Measurements from ENCODE around the gene B4GALT3. TPM values are rescaled to one million over a fixed set of nuclear protein-coding genes. Genes with fewer than 3 reads are reported as not detected.

Gene B4GALT3
- total RNA-seq, 1 experiment from 2014 or later = 59.2 TPM

- CTCF ChIA-PET = interaction anchor here (0.5 to 1.3 kb wide), 10 partner anchors 8 to 224 kb away, joined by 3 to 10 read pairs (median 5); partner anchors contain the start of genes B4GALT3, DEDD, PCP4L1 and TOMM40L
- peak; percentile 96 for DNase-seq
- H3K27me3 Mint-ChIP-seq (ENCODE audit: unreplicated experiment) = no peaks in the 10 kb centered on the region
- BruUV-seq (replicated peaks) = no TSS peak
- intact Hi-C loops (cut with micrococcal nuclease; ENCODE audit: unreplicated experiment) = no loop called here
- H3K4me3 Mint-ChIP-seq (ENCODE audit: low read depth, unreplicated experiment) = peak within 1 kb of the TSS; percentile 93
- H3K27ac Mint-ChIP-seq (ENCODE audit: unreplicated experiment) = peak within 1 kb of the TSS; percentile 94
- peaks cover 7% of the 10 kb centered on the region for H3K4me1 Mint-ChIP-seq (ENCODE audit: low read depth, unreplicated experiment)
- peak; percentile 58 for TF ChIP-seq CTCF (IDR thresholded peaks at IDR 0.05; ENCODE audit: unreplicated experiment)
- H3K36me3 Mint-ChIP-seq (ENCODE audit: insufficient read depth, unreplicated experiment) = peaks cover 66% of the 10 kb centered on the region
- H3K9me3 Mint-ChIP-seq (ENCODE audit: low read depth, unreplicated experiment) = no peaks in the 10 kb centered on the region
Observed at GRCh38 chr1:161165742-161166668, 11.3 kb downstream of the B4GALT3 start, which contains the start of gene PPOX. Gene PPOX, plus strand, starts transcription at chr1:161166426. Its CDS starts 422 bp downstream, at chr1:161166848.

GRCh38 chr1:161164901-161165610, 12.3 kb downstream of the B4GALT3 start:
- CTCF ChIA-PET = interaction anchor here (0.5 to 1.3 kb wide), 5 partner anchors 10 to 225 kb away, joined by 3 to 10 read pairs (median 7); partner anchors contain the start of genes B4GALT3 and UFC1

GRCh38 chr1:161163793-161164192, 13.5 kb downstream of the B4GALT3 start:
- H3K4me3 Mint-ChIP-seq (ENCODE audit: low read depth, unreplicated experiment) = no peak overlapping the region
- intact Hi-C loops (cut with micrococcal nuclease; ENCODE audit: unreplicated experiment) = no loop called here
- no TSS peak for BruUV-seq (replicated peaks)
- H3K27ac Mint-ChIP-seq (ENCODE audit: unreplicated experiment) = no peak overlapping the region
- peaks cover 84% of the 10 kb centered on the region for H3K36me3 Mint-ChIP-seq (ENCODE audit: insufficient read depth, unreplicated experiment)
- CTCF ChIA-PET = no interaction called here
- no peaks in the 10 kb centered on the region for H3K27me3 Mint-ChIP-seq (ENCODE audit: unreplicated experiment)
- no peak for TF ChIP-seq CTCF (IDR thresholded peaks at IDR 0.05; ENCODE audit: unreplicated experiment)
- DNase-seq = no peak
- H3K9me3 Mint-ChIP-seq (ENCODE audit: low read depth, unreplicated experiment) = no peaks in the 10 kb centered on the region
- H3K4me1 Mint-ChIP-seq (ENCODE audit: low read depth, unreplicated experiment) = peaks cover 25% of the 10 kb centered on the region

More at GRCh38 chr1:161164901-161165610, 12.3 kb downstream of the B4GALT3 start:
- peak overlapping the region; percentile 93 for H3K4me3 Mint-ChIP-seq (ENCODE audit: low read depth, unreplicated experiment)
- H3K9me3 Mint-ChIP-seq (ENCODE audit: low read depth, unreplicated experiment) = no peaks in the 10 kb centered on the region
- H3K27me3 Mint-ChIP-seq (ENCODE audit: unreplicated experiment) = no peaks in the 10 kb centered on the region
- no peak for TF ChIP-seq CTCF (IDR thresholded peaks at IDR 0.05; ENCODE audit: unreplicated experiment)
- intact Hi-C loops (cut with micrococcal nuclease; ENCODE audit: unreplicated experiment) = no loop called here
- peaks cover 71% of the 10 kb centered on the region for H3K36me3 Mint-ChIP-seq (ENCODE audit: insufficient read depth, unreplicated experiment)
- H3K4me1 Mint-ChIP-seq (ENCODE audit: low read depth, unreplicated experiment) = peaks cover 15% of the 10 kb centered on the region
- H3K27ac Mint-ChIP-seq (ENCODE audit: unreplicated experiment) = peak overlapping the region; percentile 94
- no TSS peak for BruUV-seq (replicated peaks)
- DNase-seq = no peak

GRCh38 chr1:161162806-161163205, 14.5 kb downstream of the B4GALT3 start:
- Mint-ChIP-seq H3K36me3 (ENCODE audit: insufficient read depth, unreplicated experiment) (peaks cover 87% of the 10 kb centered on the region), H3K4me3 (ENCODE audit: low read depth, unreplicated experiment) (no peak overlapping the region)
- CTCF ChIA-PET = no interaction called here

More at GRCh38 chr1:161162806-161163205, 14.5 kb downstream of the B4GALT3 start:
- no peak for TF ChIP-seq CTCF (IDR thresholded peaks at IDR 0.05; ENCODE audit: unreplicated experiment)
- BruUV-seq (replicated peaks) = no TSS peak
- Mint-ChIP-seq H3K27ac (ENCODE audit: unreplicated experiment) (no peak overlapping the region), H3K27me3 (ENCODE audit: unreplicated experiment) (no peaks in the 10 kb centered on the region), H3K9me3 (ENCODE audit: low read depth, unreplicated experiment) (no peaks in the 10 kb centered on the region), H3K4me1 (ENCODE audit: low read depth, unreplicated experiment) (peaks cover 35% of the 10 kb centered on the region)
- DNase-seq = no peak
- intact Hi-C loops (cut with micrococcal nuclease; ENCODE audit: unreplicated experiment) = no loop called here

Measured in Calu3 (cell line).